ENCODE measurements around the gene PIM2. TPM values are rescaled to one million over a fixed set of nuclear protein-coding genes. Genes with fewer than 3 reads are reported as not detected.

PIM2 gene
- total RNA-seq, 1 experiment from 2014 or later, result 4.4 TPM

- CTCF ChIA-PET, result no interaction called here
- Histone ChIP-seq H3K4me2 (no peak overlapping the region), H2AFZ (no peak overlapping the region), H3F3A (ENCODE audit: insufficient read depth, low read depth) (no peaks in the 10 kb centered on the region), H3K27me3 (ENCODE audit: insufficient read depth, low read depth) (no peaks in the 10 kb centered on the region), H3K36me3 (ENCODE audit: low read depth) (no peaks in the 10 kb centered on the region), H3K9me3 (ENCODE audit: insufficient read depth, low read depth) (no peaks in the 10 kb centered on the region), H3K4me1 (replicated peaks; ENCODE audit: insufficient read depth) (no peaks in the 10 kb centered on the region), H3K9me2 (ENCODE audit: insufficient read depth) (no peaks in the 10 kb centered on the region), H3K4me3 (no peak overlapping the region), H4K20me1 (ENCODE audit: insufficient read depth) (no peaks in the 10 kb centered on the region; the same call in 1 of the 2 replicates), H3K27ac (no peak overlapping the region), H3K79me2 (ENCODE audit: low read depth) (no peaks in the 10 kb centered on the region)
- intact Hi-C loops (cut with micrococcal nuclease; ENCODE audit: unreplicated experiment), result no loop called here
- DNase-seq, result no peak
- no TSS peak for BruUV-seq (replicated peaks)
- POLR2A ChIA-PET (ENCODE audit: unreplicated experiment), result no interaction called here
- no peak for TF ChIP-seq EZH2 (IDR thresholded peaks at IDR 0.05; ENCODE audit: low read depth)
- no peak for TF ChIP-seq CTCF (conservative IDR thresholded peaks at IDR 0.05)
Observed at GRCh38 chrX:48942895-48943294, 24.1 kb upstream of the PIM2 start.

DNA sequence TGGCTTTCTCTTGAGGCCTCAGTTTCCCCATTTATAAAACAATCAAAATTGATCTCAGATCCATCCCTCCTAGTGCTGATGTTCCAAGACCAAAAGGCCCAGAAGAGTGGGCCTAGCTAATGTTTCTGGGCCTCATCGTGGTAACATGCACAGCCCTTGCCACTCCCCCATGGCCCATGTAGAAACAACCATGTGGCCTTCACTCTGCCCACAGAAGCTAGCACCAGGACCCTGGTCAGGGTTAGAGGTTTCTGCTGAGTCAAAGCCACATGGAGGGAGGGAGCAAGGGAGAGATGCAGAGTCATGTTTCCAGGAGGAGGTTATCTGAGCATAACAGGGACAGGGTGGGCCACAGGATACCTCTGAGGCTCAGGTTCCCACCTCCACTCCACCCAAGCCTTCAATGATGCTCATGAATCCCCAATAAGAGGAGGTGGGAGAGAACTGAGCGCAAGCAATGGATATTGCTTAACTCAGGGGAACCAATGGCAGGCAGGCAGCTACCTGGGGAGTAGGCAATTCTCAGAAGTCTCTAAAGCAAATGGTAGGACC, 21.7 kb upstream of the PIM2 start:
- no peak for DNase-seq
- H3K79me2 ChIP-seq (ENCODE audit: low read depth), result no peaks in the 10 kb centered on the region
- no peaks in the 10 kb centered on the region for H3K4me1 ChIP-seq (replicated peaks; ENCODE audit: insufficient read depth)
- ChIA-PET POLR2A (ENCODE audit: unreplicated experiment) (no interaction called here), CTCF (no interaction called here)
- no peaks in the 10 kb centered on the region for H3K36me3 ChIP-seq (ENCODE audit: low read depth)
- H3K4me3 ChIP-seq, result no peak overlapping the region
- no TSS peak for BruUV-seq (replicated peaks)
- no peaks in the 10 kb centered on the region; the same call in 1 of the 2 replicates for H4K20me1 ChIP-seq (ENCODE audit: insufficient read depth)
- no peak overlapping the region for H3K27ac ChIP-seq
- no peak overlapping the region for H2AFZ ChIP-seq
- TF ChIP-seq CTCF (conservative IDR thresholded peaks at IDR 0.05) (no peak), EZH2 (IDR thresholded peaks at IDR 0.05; ENCODE audit: low read depth) (no peak)
- H3K9me3 ChIP-seq (ENCODE audit: insufficient read depth, low read depth), result no peaks in the 10 kb centered on the region
- H3K27me3 ChIP-seq (ENCODE audit: insufficient read depth, low read depth), result no peaks in the 10 kb centered on the region
- intact Hi-C loops (cut with micrococcal nuclease; ENCODE audit: unreplicated experiment), result no loop called here
- no peaks in the 10 kb centered on the region for H3K9me2 ChIP-seq (ENCODE audit: insufficient read depth)
- H3K4me2 ChIP-seq, result no peak overlapping the region
- H3F3A ChIP-seq (ENCODE audit: insufficient read depth, low read depth), result no peaks in the 10 kb centered on the region

GRCh38 chrX:48939524-48940228, 20.9 kb upstream of the PIM2 start:
- no peaks in the 10 kb centered on the region for H3K79me2 ChIP-seq (ENCODE audit: low read depth)
- no peaks in the 10 kb centered on the region for H3K9me2 ChIP-seq (ENCODE audit: insufficient read depth)
- no peak for DNase-seq
- no peaks in the 10 kb centered on the region for H3K27me3 ChIP-seq (ENCODE audit: insufficient read depth, low read depth)
- H3F3A ChIP-seq (ENCODE audit: insufficient read depth, low read depth), result no peaks in the 10 kb centered on the region
- TF ChIP-seq EZH2 (IDR thresholded peaks at IDR 0.05; ENCODE audit: low read depth) (no peak), CTCF (conservative IDR thresholded peaks at IDR 0.05) (no peak)
- intact Hi-C loops (cut with micrococcal nuclease; ENCODE audit: unreplicated experiment), result no loop called here
- H3K27ac ChIP-seq, result no peak overlapping the region
- no peak overlapping the region for H2AFZ ChIP-seq
- H3K4me1 ChIP-seq (replicated peaks; ENCODE audit: insufficient read depth), result no peaks in the 10 kb centered on the region
- no peak overlapping the region for H3K4me2 ChIP-seq
- POLR2A ChIA-PET (ENCODE audit: unreplicated experiment), result no interaction called here
- BruUV-seq (replicated peaks), result no TSS peak
- CTCF ChIA-PET, result no interaction called here
- no peaks in the 10 kb centered on the region for H3K36me3 ChIP-seq (ENCODE audit: low read depth)
- H4K20me1 ChIP-seq (ENCODE audit: insufficient read depth), result no peaks in the 10 kb centered on the region
- H3K9me3 ChIP-seq (ENCODE audit: insufficient read depth, low read depth), result no peaks in the 10 kb centered on the region
- H3K4me3 ChIP-seq, result no peak overlapping the region
